Measurements from ENCODE around the gene TPMT.

DNA sequence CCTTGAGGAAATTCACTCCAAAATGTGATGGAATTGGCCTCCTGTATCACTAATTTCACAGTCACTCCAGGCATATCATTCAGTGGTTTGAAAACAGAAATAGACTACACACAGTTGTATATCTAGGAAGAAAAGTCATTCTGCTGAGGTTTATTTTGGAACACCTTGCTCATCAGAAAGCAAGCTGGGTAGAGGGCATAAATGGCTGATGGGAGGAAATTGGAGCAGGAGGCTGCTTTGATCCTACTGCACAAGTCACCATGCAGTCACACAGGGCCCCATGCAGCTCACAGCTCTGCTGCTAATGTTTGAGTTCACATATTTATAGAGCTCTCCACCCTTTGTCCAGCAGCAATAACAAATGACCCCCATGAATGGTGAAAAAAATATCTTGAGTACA lies 44.7 kb downstream of the TPMT start:
- no peak for TF ChIP-seq POLR2A (IDR thresholded peaks at IDR 0.05)
- TF ChIP-seq, protein P1, sequence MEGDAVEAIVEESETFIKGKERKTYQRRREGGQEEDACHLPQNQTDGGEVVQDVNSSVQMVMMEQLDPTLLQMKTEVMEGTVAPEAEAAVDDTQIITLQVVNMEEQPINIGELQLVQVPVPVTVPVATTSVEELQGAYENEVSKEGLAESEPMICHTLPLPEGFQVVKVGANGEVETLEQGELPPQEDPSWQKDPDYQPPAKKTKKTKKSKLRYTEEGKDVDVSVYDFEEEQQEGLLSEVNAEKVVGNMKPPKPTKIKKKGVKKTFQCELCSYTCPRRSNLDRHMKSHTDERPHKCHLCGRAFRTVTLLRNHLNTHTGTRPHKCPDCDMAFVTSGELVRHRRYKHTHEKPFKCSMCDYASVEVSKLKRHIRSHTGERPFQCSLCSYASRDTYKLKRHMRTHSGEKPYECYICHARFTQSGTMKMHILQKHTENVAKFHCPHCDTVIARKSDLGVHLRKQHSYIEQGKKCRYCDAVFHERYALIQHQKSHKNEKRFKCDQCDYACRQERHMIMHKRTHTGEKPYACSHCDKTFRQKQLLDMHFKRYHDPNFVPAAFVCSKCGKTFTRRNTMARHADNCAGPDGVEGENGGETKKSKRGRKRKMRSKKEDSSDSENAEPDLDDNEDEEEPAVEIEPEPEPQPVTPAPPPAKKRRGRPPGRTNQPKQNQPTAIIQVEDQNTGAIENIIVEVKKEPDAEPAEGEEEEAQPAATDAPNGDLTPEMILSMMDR (IDR thresholded peaks at IDR 0.05), result no peak
- TF ChIP-seq EP300 (IDR thresholded peaks at IDR 0.05), result no peak
